Medulla oblongata (tissue), 1 donor: ENCODE results near the gene LEMD2.

ENCODE experiments used
- DNase-seq: peaks from one replicate; pipeline ENCODE4 v3.0.0-alpha.2; 2015; ENCODE audit errors: extremely low spot score

LEMD2 gene

DNA sequence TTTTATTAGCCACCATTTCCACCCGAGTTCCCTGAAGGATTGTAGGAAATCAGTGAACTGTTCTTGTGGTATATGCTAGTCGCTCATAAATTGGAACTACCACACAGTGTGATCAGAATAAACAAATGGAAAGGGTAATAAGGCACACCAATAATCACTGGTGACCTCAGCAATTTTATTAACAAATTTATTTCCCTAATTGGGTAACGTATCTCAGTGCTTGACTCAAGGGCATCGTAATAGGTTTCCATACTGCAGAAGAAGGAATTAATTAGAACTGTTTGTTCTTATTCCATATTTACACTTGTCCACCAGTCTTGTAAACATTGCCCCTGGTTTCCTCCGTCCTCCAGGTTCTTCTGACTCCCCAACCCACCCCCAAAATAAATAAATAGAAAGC is 67.4 kb downstream of the LEMD2 start:
- no peak for DNase-seq
